Pancreas (tissue), 10 donors: Measurements from ENCODE around the gene MTA1. TPM values are rescaled to one million over a fixed set of nuclear protein-coding genes. Genes with fewer than 3 reads are reported as not detected.

Source experiments
- ATAC-seq, 4 donors: fragments of 200-7000 bp; cut with Tn5 transposase; one replicate each; pipeline versions ENCODE4 v1.8.0 to v1.9.1; 2020; ENCODE audit warnings: mild to moderate bottlenecking in 4 of 4, moderate library complexity in 4 of 4
- DNase-seq, 6 donors: peaks; one replicate each; pipeline ENCODE4 v3.0.0-alpha.2; 2020
- FAIRE-seq: peaks from 2 replicates; lab custom pipeline; 2012; peaks lifted over from hg19 to GRCh38; lab: Jason Lieb, UNC
- H3K27ac ChIP-seq, 4 donors: fragments of 200-600 bp; sonication (generic); 1 replicate in 3 of 4; 2 replicates in 1 of 4; pipeline versions ENCODE4 v1.5.0 to v1.8.0; 2020
- H3K27me3 ChIP-seq, 4 donors: fragments of 200-600 bp; one replicate each; pipeline ENCODE4 v1.8.0; 2021
- H3K36me3 ChIP-seq, 3 donors: fragments of 200-600 bp; sonication (generic) in 1 of 3; one replicate each; pipeline versions ENCODE4 v1.5.0 to v1.8.0; 2020 to 2021
- H3K4me1 ChIP-seq, 3 donors: fragments of 200-600 bp; one replicate each; pipeline ENCODE4 v1.8.0; 2021
- H3K4me3 ChIP-seq, 4 donors: fragments of 200-600 bp; sonication (generic) in 2 of 4; one replicate each; pipeline versions ENCODE4 v1.5.0 to v1.8.0; 2020 to 2021
- H3K9me3 ChIP-seq, 4 donors: fragments of 200-600 bp; one replicate each; pipeline ENCODE4 v1.8.0; 2021
- WGBS, 2 donors: extraction: QIAGEN DNeasy Blood & Tissue Kit; methylation state at CpG; one replicate each; pipeline ENCODE4 v1.1.7; 2013; 5-methylcytosine and 5-hydroxymethylcytosine counted together
- intact Hi-C, 3 donors: fragments of 100-400 bp; cut with DNase I; formaldehyde crosslinking; loops; one replicate each; pipeline versions ENCODE4 v1.11.1 to v1.14.2; 2022
- polyA plus RNA-seq, 2 donors: library from polyadenylated mRNA; stranded (reverse); fragments of 200-250 nt; gene quantifications; one replicate each; pipeline ENCODE4 v1.2.3, GENCODE V29; 2013
- total RNA-seq, 6 donors: library from RNA; stranded (reverse); fragmentation: NEBNext Ultra II Directional in 4 of 6; extraction: Animal tissue kit (Norgen Biotek cat#: 25700) in 4 of 6; gene quantifications; one replicate each; pipeline versions ENCODE4 v1.2.1 to v1.2.4, GENCODE V29; 2021 to 2023
- TF ChIP-seq, protein P1 (sequence below), 4 donors: fragments of 200-600 bp; sonication (generic) in 3 of 4; IDR thresholded peaks; one replicate each; pipeline versions ENCODE4 v1.5.0 to v1.8.0; 2021; ENCODE audit warnings: antibody characterized with exemption in 4 of 4
- donor health status: healthy with polysubstance abuse.
- donor health status: DM: no; HTN: no; CAD: no; lungs with moderate emphysema.
- donor health status: DM: no; HTN: no; CAD: no.
- donor health status: control.
- donor health status: control.
- donor health status: Bipolar disorder and iron deficiency.
- donor health status: DM: yes; HTN: yes; CAD: no.
- donor health status: DM: no; HTN: no; CAD: no.
- donor health status: DM: no; HTN: no; CAD: no.
- donor health status: DM: yes; HTN: yes; CAD: no.

Gene MTA1
- total and polyA plus RNA-seq, 8 donors: 34.8 to 138 (median 53.2) TPM

DNA sequence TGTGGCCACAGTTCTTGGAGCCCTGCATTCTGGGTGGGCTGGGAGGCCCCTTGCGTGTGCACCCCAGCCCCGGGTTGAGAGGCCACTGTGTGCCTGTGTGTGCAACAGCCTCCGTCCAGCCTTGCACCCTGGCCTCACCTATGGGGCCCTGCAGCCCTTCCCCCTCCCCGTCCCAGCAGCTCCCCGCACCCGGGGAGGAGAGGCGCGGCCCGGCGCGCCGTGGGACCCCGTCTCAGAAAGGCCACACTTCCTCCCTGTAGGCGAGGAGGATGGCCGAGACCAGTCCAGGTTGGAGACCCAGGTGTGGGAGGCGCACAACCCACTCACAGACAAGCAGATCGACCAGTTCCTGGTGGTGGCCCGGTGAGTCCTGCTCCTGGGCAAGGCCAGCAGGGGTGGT lies 38.4 kb downstream of the MTA1 start:
- Histone ChIP-seq H3K9me3 (no peaks in the 10 kb centered on the region), H3K4me1 (no peaks in the 10 kb centered on the region), H3K36me3 (peaks cover 0 to 35% (median 10%) of the 10 kb centered on the region in 3 donors), H3K27ac (no peak overlapping the region), H3K27me3 (no peaks in the 10 kb centered on the region), H3K4me3 (no peak overlapping the region)
- no peak for FAIRE-seq
- DNase-seq: peak in 1 of 6 donors; percentile 22
- 87 to 88% methylated on average over 16 to 18 of the region's 18 CpGs for WGBS, 2 donors
- intact Hi-C loops: no loop called here
- no peak for ATAC-seq
- TF ChIP-seq, protein P1, sequence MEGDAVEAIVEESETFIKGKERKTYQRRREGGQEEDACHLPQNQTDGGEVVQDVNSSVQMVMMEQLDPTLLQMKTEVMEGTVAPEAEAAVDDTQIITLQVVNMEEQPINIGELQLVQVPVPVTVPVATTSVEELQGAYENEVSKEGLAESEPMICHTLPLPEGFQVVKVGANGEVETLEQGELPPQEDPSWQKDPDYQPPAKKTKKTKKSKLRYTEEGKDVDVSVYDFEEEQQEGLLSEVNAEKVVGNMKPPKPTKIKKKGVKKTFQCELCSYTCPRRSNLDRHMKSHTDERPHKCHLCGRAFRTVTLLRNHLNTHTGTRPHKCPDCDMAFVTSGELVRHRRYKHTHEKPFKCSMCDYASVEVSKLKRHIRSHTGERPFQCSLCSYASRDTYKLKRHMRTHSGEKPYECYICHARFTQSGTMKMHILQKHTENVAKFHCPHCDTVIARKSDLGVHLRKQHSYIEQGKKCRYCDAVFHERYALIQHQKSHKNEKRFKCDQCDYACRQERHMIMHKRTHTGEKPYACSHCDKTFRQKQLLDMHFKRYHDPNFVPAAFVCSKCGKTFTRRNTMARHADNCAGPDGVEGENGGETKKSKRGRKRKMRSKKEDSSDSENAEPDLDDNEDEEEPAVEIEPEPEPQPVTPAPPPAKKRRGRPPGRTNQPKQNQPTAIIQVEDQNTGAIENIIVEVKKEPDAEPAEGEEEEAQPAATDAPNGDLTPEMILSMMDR (IDR thresholded peaks at IDR 0.05): no peak

DNA sequence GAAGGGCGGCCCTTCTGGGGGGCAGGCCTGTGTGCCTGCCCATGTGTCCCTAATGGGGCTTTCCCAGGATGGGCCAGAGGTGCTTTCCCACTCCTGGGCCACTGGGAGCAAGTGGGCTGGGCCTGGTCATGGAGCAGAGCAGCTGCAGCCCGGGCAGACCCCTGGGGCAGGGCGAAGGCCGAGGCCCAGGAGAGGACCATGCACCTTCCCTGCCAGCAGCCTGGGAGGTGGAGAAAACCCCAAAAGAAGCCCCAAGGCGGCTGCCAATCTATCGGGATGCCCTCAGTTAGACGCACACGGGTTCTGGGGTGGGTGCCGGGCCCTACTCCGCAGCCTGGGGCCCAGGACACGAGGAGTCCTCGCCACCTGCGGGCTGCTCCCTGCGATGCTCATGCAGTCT lies 38.9 kb downstream of the MTA1 start:
- H3K27ac ChIP-seq: no peak overlapping the region
- H3K4me3 ChIP-seq: no peak overlapping the region
- no peaks in the 10 kb centered on the region for H3K27me3 ChIP-seq
- no peaks in the 10 kb centered on the region for H3K9me3 ChIP-seq
- intact Hi-C loops: no loop called here
- H3K4me1 ChIP-seq: no peaks in the 10 kb centered on the region
- 89 to 92% methylated on average over 14 of the region's 14 CpGs for WGBS, 2 donors
- DNase-seq (peak in 2 of 6 donors; percentile 18 to 64), FAIRE-seq (no peak), ATAC-seq (no peak)
- peaks cover 0 to 38% (median 15%) of the 10 kb centered on the region in 3 donors for H3K36me3 ChIP-seq
- TF ChIP-seq, protein P1 (IDR thresholded peaks at IDR 0.05): no peak

DNA sequence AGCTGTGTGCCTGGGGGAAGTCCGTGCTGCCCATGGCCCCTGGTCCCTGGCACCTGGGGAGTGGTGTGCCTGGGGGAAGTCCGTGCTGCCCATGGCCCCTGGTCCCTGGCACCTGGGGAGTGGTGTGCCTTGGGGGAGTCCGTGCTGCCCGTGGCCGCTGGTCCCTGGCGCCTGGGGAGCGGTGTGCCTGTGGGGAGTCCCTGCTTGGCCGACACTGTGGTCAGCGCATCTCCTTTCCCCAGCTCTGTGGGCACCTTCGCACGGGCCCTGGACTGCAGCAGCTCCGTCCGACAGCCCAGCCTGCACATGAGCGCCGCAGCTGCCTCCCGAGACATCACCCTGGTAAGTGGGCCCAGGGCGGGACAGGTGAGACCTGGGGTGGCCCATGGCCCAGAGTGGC lies 40.5 kb downstream of the MTA1 start:
- no peak for ATAC-seq
- Histone ChIP-seq H3K36me3 (peaks cover 0 to 39% (median 17%) of the 10 kb centered on the region in 3 donors), H3K27me3 (no peaks in the 10 kb centered on the region), H3K4me1 (no peaks in the 10 kb centered on the region), H3K4me3 (no peak overlapping the region), H3K27ac (no peak overlapping the region), H3K9me3 (no peaks in the 10 kb centered on the region)
- intact Hi-C loops: no loop called here
- WGBS, 2 donors: 97 to 98% methylated on average over 14 to 17 of the region's 17 CpGs
- TF ChIP-seq, protein P1 (IDR thresholded peaks at IDR 0.05): no peak
- no peak for DNase-seq
- FAIRE-seq: no peak

DNA sequence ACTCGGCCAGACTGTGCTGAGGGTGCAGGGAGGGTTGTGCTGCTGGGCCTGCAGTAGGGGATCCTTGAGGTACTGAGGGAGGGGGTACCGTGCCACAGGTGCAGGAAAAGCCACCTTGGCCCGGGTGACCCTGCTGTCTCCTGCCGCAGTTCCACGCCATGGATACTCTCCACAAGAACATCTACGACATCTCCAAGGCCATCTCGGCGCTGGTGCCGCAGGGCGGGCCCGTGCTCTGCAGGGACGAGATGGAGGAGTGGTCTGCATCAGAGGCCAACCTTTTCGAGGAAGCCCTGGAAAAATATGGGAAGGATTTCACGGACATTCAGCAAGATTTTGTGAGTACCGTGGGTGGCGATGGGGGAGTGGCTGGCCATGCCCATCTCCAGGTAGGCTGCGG lies 41.0 kb downstream of the MTA1 start:
- Histone ChIP-seq H3K4me1 (no peaks in the 10 kb centered on the region), H3K9me3 (no peaks in the 10 kb centered on the region), H3K36me3 (peaks cover 0 to 35% (median 18%) of the 10 kb centered on the region in 3 donors), H3K4me3 (no peak overlapping the region), H3K27ac (no peak overlapping the region), H3K27me3 (no peaks in the 10 kb centered on the region)
- no peak for ATAC-seq
- TF ChIP-seq, protein P1 (IDR thresholded peaks at IDR 0.05): no peak
- intact Hi-C loops: no loop called here
- FAIRE-seq: no peak
- DNase-seq: no peak
- 93 to 94% methylated on average over 17 of the region's 17 CpGs for WGBS, 2 donors

- intact Hi-C loops: no loop called here
- H3K4me1 ChIP-seq: no peaks in the 10 kb centered on the region
- H3K36me3 ChIP-seq: peaks cover 0 to 29% (median 18%) of the 10 kb centered on the region in 3 donors
- no peak for DNase-seq
- no peak overlapping the region for H3K4me3 ChIP-seq
- WGBS, 2 donors: 97% methylated on average over 18 of the region's 18 CpGs
- no peaks in the 10 kb centered on the region for H3K27me3 ChIP-seq
- FAIRE-seq: no peak
- H3K9me3 ChIP-seq: no peaks in the 10 kb centered on the region
- no peak for ATAC-seq
- TF ChIP-seq, protein P1 (IDR thresholded peaks at IDR 0.05): no peak
- no peak overlapping the region for H3K27ac ChIP-seq
Measured at GRCh38 chr14:105461903-105462302, 42.3 kb downstream of the MTA1 start.
